Keratinocyte (primary cell): ENCODE measurements around the gene ENTHD1. TPM values are rescaled to one million over a fixed set of nuclear protein-coding genes. Genes with fewer than 3 reads are reported as not detected.

ENCODE experiments used
- DNase-seq: peaks from one replicate; pipeline ENCODE4 v3.0.0-alpha.2; 2011; ENCODE audit warnings: low read depth, missing footprints, low spot score
- FAIRE-seq: peaks from 2 replicates; lab custom pipeline; 2011; peaks lifted over from hg19 to GRCh38; lab: Jason Lieb, UNC
- H2AFZ ChIP-seq: 2 replicates; pipeline ENCODE4 v1.6.0; 2012; ENCODE audit warnings: low read length, control low read depth, inconsistent platforms; ENCODE audit not compliant: control insufficient read depth
- H3K27ac ChIP-seq: 2 replicates; pipeline ENCODE4 v1.5.1; 2011; ENCODE audit warnings: low read length; ENCODE audit not compliant: control insufficient read depth, insufficient read depth
- H3K27me3 ChIP-seq: 3 replicates; pipeline ENCODE4 v1.6.0; 2011; ENCODE audit warnings: low read length; ENCODE audit not compliant: control insufficient read depth, insufficient read depth; ENCODE audit errors: extremely low read depth
- H3K36me3 ChIP-seq, 2 experiments: 2 replicates in 1 of 2; 3 replicates in 1 of 2; pipeline ENCODE4 v1.5.1; 2011; ENCODE audit warnings: low read length in 2 of 2, mild to moderate bottlenecking in 1 of 2; ENCODE audit not compliant: control insufficient read depth in 2 of 2, insufficient read depth in 2 of 2; ENCODE audit errors: extremely low read depth in 1 of 2
- H3K4me1 ChIP-seq: 3 replicates; pipeline ENCODE4 v1.5.1; 2011; ENCODE audit warnings: low read length; ENCODE audit not compliant: control insufficient read depth, insufficient read depth; ENCODE audit errors: extremely low read depth
- H3K4me2 ChIP-seq: 3 replicates; pipeline ENCODE4 v1.6.0; 2011; ENCODE audit warnings: low read depth, low read length; ENCODE audit not compliant: control insufficient read depth, insufficient read depth; ENCODE audit errors: extremely low read depth
- H3K4me3 ChIP-seq, 3 experiments: fragments of 200-600 bp in 1 of 3; sonication (generic) in 1 of 3; 2 replicates in 2 of 3; 3 replicates in 1 of 3; pipeline ENCODE4 v1.5.1; 2011 to 2016; ENCODE audit warnings: low read length in 3 of 3, mild to moderate bottlenecking in 3 of 3, control low read depth in 2 of 3, inconsistent platforms in 1 of 3, low read depth in 1 of 3, mixed read lengths in 1 of 3, mixed run types in 1 of 3, moderate library complexity in 1 of 3; ENCODE audit not compliant: control insufficient read depth in 2 of 3, insufficient read depth in 2 of 3; ENCODE audit errors: extremely low read depth in 1 of 3
- H3K79me2 ChIP-seq: 2 replicates; pipeline ENCODE4 v1.6.0; 2012; ENCODE audit warnings: low read length; ENCODE audit not compliant: control insufficient read depth, insufficient read depth
- H3K9ac ChIP-seq: 3 replicates; pipeline ENCODE4 v1.6.0; 2011; ENCODE audit warnings: low read length; ENCODE audit not compliant: control insufficient read depth, insufficient read depth; ENCODE audit errors: extremely low read depth
- H3K9me1 ChIP-seq: 3 replicates; pipeline ENCODE4 v1.6.0; 2011; ENCODE audit warnings: low read length; ENCODE audit not compliant: control insufficient read depth, insufficient read depth; ENCODE audit errors: extremely low read depth
- H3K9me3 ChIP-seq: 2 replicates; pipeline ENCODE4 v1.5.1; 2012; ENCODE audit warnings: low read depth, low read length; ENCODE audit not compliant: control insufficient read depth
- H4K20me1 ChIP-seq: 3 replicates; pipeline ENCODE4 v1.6.0; 2011; ENCODE audit warnings: low read length; ENCODE audit not compliant: control insufficient read depth, insufficient read depth; ENCODE audit errors: extremely low read depth
- EZH2 ChIP-seq: IDR thresholded peaks from one replicate; pipeline ENCODE4 v1.6.1; 2012; ENCODE audit warnings: inconsistent platforms, mild to moderate bottlenecking, low read length, moderate library complexity
- dilution Hi-C: fragments of 300-500 bp; cut with MboI; formaldehyde crosslinking; loops from one replicate; pipeline ENCODE4 v1.7.0; 2020; ENCODE audit warnings: low sequenced_read_pairs; ENCODE audit not compliant: extremely low pct_ligation_motif_present
- polyA plus RNA-seq, 5 experiments: library from polyadenylated mRNA; depleted of rRNA in 3 of 5; stranded (reverse) in 3 of 5; stranded (forward) in 1 of 5; unstranded in 1 of 5; fragments of >200 nt; gene quantifications; 1 replicate in 1 of 5; 2 replicates in 3 of 5; 3 replicates in 1 of 5; pipeline versions ENCODE4 v1.2.1 to v1.2.3, GENCODE V29; 2011 to 2012; ENCODE audit warnings: missing spikeins in 2 of 5, low read depth in 1 of 5, low replicate concordance in 1 of 5
- TF ChIP-seq, protein P1 (sequence below), 3 experiments: IDR thresholded peaks in 1 of 3; conservative IDR thresholded peaks in 1 of 3; optimal IDR thresholded peaks in 1 of 3; 2 replicates in 2 of 3; 3 replicates in 1 of 3; pipeline versions ENCODE3 to v1.5.1; 2011; ENCODE audit warnings: low read length in 3 of 3, mild to moderate bottlenecking in 3 of 3, moderate library complexity in 2 of 3, control low read depth in 1 of 3, inconsistent platforms in 1 of 3; ENCODE audit not compliant: insufficient read depth in 2 of 3; ENCODE audit errors: extremely low read depth in 1 of 3

The ENTHD1 gene
- polyA plus RNA-seq, 1 donor (not counting 4 experiments of a cell fraction or from before 2014, with no cell fraction given): not detected

- no peak for TF ChIP-seq EZH2
- TF ChIP-seq, protein P1, sequence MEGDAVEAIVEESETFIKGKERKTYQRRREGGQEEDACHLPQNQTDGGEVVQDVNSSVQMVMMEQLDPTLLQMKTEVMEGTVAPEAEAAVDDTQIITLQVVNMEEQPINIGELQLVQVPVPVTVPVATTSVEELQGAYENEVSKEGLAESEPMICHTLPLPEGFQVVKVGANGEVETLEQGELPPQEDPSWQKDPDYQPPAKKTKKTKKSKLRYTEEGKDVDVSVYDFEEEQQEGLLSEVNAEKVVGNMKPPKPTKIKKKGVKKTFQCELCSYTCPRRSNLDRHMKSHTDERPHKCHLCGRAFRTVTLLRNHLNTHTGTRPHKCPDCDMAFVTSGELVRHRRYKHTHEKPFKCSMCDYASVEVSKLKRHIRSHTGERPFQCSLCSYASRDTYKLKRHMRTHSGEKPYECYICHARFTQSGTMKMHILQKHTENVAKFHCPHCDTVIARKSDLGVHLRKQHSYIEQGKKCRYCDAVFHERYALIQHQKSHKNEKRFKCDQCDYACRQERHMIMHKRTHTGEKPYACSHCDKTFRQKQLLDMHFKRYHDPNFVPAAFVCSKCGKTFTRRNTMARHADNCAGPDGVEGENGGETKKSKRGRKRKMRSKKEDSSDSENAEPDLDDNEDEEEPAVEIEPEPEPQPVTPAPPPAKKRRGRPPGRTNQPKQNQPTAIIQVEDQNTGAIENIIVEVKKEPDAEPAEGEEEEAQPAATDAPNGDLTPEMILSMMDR (optimal IDR thresholded peaks at IDR 0.05 in 1 of 3, IDR thresholded peaks at IDR 0.05 in 1 of 3, conservative IDR thresholded peaks at IDR 0.05 in 1 of 3; ENCODE audit: extremely low read depth in 1 of 3, insufficient read depth in 2 of 3, low read length in 3 of 3): no peak
- no peak overlapping the region for H3K9ac ChIP-seq
- H4K20me1 ChIP-seq: no peaks in the 10 kb centered on the region
- H3K4me1 ChIP-seq: no peaks in the 10 kb centered on the region
- H3K4me3 ChIP-seq: no peak overlapping the region
- H3K79me2 ChIP-seq: no peaks in the 10 kb centered on the region
- no peak for FAIRE-seq
- dilution Hi-C loops: no loop called here
- H3K27me3 ChIP-seq: no peaks in the 10 kb centered on the region
- no peak for DNase-seq
- H3K36me3 ChIP-seq: no peaks in the 10 kb centered on the region
- H3K4me2 ChIP-seq: no peak overlapping the region
- H2AFZ ChIP-seq: no peak overlapping the region
- no peaks in the 10 kb centered on the region for H3K9me3 ChIP-seq
- no peak overlapping the region for H3K27ac ChIP-seq
- no peaks in the 10 kb centered on the region for H3K9me1 ChIP-seq
Observed at GRCh38 chr22:39716534-39716933, 177.0 kb downstream of the ENTHD1 start.

- peaks cover 3% of the 10 kb centered on the region for H3K27me3 ChIP-seq
- no peak for DNase-seq
- FAIRE-seq: no peak
- dilution Hi-C loops: no loop called here
- H4K20me1 ChIP-seq: no peaks in the 10 kb centered on the region
- no peak overlapping the region for H2AFZ ChIP-seq
- H3K27ac ChIP-seq: no peak overlapping the region
- H3K36me3 ChIP-seq: no peaks in the 10 kb centered on the region
- H3K9me3 ChIP-seq: no peaks in the 10 kb centered on the region
- no peaks in the 10 kb centered on the region for H3K4me1 ChIP-seq
- H3K9ac ChIP-seq: no peak overlapping the region
- no peak for TF ChIP-seq EZH2
- TF ChIP-seq, protein P1 (optimal IDR thresholded peaks at IDR 0.05 in 1 of 3, IDR thresholded peaks at IDR 0.05 in 1 of 3, conservative IDR thresholded peaks at IDR 0.05 in 1 of 3; ENCODE audit: extremely low read depth in 1 of 3, insufficient read depth in 2 of 3, low read length in 3 of 3): no peak
- H3K9me1 ChIP-seq: no peaks in the 10 kb centered on the region
- no peak overlapping the region for H3K4me3 ChIP-seq
- no peak overlapping the region for H3K4me2 ChIP-seq
- no peaks in the 10 kb centered on the region for H3K79me2 ChIP-seq
Observed at GRCh38 chr22:39715778-39716495, 177.6 kb downstream of the ENTHD1 start.
